Measurements from ENCODE around the gene PRKCB.

The PRKCB gene

DNA sequence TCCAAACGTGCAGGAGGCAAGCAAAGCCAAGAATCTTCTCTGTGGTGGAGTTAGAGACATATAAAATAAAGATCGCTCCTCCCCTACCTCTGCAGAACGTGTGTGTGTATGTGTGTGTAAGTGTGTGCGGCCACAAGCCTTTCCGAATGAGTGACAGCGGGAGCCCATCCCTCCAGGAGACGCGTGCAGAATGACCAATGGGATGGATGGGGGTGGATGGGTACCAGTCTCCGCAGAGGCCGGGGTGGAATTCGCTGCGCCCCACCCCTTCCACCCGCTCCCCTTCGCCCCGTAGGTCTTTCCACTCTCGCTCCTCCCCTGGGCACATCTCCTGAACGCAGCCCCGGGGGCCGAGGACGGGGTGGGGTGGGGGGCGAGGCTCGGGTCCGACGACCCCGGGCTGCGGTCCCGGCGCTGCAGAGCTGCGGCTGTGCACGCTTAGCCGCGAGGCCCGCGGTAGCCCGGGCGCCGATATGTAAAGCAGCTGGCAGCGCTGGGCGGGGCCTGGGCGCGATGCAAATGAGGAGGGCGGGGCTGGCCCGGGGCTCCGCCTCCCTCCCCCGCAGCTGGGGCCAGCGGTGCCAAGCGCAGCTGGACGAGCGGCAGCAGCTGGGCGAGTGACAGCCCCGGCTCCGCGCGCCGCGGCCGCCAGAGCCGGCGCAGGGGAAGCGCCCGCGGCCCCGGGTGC, at the start of gene PRKCB:
Gene PRKCB, plus strand, starts transcription at position 594 of the 688 bp plus-strand sequence.
- no peak for DNase-seq

DNA sequence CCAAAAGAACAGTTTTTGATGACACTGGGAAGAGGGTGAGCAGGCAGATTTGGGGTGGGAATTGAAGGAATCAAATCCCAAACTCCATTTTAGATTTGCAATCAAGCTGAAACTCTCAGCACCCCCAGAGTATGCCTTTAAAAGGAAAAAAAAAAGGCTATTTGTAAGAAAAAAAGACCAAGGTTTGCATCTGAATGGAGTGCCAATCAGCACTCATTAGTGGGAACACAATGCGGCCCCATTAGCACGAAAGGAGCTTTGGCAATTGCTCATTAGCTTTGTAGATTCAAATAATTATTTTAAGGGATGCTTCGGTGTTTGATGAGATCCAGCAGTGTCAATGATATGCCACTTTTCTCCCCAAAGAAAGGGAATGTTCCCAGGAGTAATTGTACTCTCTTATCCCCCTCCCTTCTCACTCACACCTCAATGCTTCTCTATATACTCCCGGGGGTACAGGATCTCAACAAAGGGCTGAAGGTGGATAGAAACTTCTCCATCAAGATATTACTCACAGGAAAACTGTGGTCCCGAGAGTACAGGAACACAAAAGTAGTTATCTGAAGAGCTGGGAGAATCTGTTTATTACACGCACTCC, 48.7 kb upstream of the PRKCB start:
- no peak for DNase-seq

DNA sequence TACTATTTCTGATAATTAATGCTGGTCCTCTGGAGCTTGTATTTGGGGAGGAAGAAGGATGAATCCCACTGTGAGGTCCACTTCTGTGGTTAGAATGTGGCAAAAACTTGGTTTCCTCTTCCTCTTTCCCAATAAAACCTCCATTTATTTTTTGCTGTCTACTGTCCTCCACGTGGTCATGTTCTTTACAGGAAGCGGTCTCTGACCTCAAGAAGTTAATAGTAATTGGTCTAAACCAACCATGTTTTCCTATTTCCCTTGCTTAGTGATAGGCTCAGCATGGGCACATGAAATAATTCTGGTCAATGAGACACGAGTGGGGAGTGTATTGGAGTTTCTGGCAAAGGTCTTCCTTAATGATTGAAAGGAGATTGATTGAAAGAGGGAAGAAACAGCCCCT, 47.1 kb upstream of the PRKCB start:
- DNase-seq: no peak

DNA sequence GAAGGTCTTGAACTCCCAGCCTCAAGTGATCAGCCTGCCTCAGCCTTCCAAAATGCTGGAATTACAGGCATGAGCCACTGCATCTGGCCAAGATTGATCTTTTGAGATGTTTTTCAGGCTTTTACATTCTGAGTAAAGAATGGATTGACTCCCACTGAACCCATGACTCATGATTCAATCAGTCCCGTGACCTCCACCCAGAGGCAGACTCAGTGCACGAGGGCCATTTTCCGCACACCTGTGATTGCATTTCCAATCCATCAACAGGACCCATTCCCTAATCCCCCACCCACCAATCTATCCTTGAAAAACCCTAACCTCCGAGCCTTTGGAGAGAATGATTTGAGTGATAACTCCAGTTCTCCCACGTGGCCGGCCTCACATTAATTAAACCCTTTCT, 40.4 kb upstream of the PRKCB start:
- no peak for DNase-seq

DNA sequence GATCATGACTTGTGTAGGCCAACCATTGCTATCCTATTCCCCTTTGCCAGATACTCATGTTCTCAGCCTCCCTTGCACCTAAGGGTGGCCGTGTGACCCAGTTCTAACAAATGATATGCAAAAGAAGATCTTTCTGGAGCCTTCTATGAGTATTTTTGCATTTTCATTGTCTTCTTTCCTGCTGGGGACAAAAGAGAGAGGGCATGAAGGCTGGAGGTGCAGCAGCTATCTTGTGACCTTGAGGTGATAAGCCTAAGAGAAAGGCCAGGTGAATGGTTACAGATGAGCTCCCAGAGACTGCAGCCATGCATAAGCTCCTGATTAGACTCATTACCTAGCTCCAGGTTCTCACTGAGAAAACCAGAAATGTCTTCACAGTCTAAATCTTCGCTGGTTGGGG, 38.8 kb upstream of the PRKCB start:
- DNase-seq: no peak

DNA sequence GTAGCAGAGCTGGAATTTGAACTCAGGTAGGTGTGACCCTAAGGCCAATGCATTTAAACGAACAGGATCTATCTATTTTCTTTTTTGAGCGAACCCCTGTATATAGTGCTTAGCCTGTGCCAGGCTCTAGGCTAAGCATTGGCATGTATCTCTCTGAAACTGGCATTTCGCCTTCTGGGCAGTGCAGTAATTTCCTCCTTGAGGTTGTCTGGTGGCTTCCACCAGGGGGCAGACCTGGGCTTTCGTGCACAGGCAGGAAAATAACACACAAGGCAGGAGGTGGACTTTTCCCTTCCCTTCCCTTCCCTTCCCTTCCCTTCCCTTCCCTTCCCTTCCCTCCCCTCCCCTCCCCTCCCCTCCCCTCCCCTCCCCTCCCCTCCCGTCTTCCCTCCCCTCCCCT, 34.4 kb upstream of the PRKCB start:
- DNase-seq: no peak

DNA sequence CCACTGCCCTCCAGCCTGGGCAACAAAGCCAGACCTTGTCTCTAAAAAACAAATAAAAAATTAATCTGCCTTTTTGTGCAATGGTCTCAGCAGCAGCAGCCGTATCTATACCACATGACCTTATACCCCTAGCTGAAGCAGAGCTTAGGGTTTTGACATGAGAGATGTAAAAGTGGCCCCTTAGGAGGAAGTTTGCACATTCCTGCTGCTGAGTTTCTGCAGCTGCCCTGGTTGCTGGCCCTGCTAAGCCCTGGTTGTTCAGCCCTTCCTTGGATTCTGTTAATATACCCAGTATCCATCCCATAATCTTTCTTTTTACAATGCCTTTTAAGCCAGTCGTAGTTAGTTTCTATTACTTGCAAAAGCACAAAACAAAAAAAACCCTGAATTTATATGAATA, 33.0 kb upstream of the PRKCB start:
- DNase-seq: no peak

DNA sequence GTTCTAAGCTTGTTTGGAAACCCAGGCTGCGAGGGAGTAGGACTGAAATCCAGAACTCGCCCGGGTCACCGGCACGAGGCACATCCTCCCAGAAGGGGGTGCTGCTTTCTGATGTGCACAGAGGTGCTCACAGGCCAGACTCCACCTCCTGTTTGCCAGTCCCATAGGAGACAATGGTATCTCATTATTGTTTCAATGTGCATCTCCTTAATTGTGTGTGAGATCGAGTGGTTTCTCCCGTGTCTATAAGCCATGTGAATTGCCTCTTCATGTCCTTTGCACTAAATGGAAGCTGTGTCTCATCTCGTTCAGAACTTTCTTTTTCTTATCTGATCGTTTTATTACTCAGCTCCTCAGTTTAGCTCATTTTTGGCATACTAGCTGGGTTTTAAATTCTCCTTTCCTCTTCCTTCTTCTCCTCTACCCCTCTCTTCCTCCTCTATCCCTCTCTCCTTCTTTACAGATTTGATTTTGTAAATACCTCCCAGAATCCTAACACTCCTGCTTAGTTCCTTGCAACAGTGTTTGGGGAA, 32.1 kb upstream of the PRKCB start:
- no peak for DNase-seq

DNA sequence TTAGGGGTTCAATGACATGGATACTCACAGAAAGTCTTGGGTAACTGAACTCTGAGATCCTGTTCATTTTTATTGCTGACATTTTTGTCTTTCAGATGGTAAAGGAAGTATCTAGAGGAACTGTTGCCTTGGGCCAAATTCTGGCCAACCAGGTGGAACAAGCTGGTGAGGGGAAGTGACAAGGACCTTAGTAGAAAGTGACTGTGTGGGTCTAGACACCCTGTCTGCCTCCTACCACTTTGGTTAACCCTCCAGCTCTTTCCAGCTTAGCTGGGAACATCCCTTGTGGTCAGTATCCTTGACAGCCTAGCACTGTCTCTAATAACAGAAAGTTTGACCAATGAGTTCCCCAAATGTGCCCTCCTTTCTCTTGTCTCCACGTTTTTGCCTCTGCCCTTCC, 28.8 kb upstream of the PRKCB start:
- DNase-seq: no peak

DNA sequence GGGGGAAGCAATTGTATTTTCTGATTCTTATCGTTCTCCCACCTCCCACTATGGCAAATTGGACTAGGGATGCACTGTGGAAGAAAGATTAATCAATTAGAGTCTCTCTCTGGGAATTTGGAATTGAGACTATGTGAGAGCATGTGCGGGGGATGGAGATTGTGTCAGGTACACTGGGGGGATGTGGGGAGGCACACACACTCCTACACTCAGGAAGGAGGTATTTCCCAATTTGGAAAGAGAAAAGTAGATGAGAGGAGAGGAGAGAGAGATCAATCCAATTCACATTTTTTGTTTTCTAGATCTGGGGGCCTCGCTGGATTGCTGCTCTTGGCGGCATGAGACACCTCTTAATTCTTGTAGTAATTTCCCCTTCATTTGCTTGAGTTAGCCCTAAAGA, 14.3 kb upstream of the PRKCB start:
- DNase-seq: no peak

DNA sequence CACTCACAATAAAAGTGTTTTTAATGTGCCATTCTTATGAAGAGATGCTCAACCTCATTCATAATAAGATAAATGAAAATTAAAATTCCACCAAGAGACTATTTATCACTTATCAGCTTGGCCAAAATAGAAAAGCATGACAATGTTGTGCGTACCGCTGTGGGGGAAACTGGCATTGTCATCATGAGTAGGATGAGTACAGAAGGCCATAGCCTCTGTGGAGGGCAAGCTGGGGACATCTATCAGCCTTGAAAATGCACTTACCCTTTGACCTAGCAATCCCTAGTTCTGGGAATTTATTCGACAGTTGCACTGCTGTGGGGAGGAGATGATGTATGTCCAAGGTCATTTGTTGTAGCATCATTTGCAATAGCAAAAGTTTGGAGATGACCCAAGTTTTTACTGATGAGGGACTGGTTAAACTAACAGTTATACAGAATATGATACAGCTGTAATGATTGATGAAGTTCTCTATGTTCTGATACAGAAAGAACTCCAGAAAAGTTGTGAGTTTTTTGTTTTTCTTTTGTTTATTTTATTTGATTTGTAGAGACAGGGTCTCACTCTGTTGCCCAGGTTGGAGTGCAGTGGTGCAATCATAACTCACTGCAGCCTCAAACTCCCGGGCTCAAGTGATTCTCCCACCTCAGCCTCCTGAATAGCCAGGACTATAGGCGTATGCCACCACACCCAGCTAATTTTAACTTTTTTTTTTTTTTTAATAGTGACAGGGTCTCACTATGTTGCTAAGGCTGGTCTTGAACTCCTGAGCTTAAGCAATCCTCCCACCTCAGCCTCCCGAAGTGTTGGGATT, 13.7 kb upstream of the PRKCB start:
- DNase-seq: no peak

DNA sequence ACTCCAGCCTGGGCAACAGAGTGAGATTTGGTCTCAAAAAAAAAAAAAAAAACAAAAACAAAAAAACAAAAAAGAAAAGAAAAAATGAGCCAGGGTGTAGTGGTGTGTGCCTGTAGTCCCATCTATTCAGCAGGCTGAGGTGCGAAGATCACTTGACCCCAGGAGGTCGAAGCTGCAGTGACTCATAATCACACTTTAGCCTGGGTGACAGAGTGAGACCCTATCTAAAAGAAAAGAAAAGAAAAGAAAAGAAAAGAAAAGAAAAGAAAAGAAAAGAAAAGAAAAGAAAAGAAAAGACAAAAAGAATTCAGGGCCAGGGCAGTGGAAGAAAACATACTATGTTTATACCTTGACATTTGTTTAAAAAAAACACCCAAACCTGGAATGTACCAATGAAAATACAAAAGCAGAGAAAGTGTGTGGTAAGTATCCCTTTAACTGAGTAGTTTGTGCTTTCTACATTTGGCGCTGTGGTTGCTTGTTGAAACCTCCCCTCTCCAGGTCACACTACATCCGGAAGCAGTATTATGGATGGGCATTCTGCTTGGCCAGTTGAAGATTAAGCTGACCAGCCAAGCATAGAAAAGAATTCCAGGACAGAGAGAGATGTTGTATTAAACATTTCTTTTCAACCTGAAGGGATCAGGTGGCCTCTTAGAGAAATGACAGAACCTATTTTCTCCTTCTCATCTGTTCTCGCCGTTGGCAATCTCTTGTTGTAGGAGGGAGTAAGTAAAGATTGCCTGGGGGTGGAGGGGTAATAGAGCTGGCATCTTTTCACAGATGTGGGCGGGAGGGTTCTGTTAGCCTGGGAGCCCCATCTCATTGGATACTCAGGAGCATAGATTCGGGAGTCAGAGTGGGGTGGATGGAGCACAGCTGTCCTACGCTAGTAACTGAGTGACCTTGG, 12.1 kb upstream of the PRKCB start:
- DNase-seq: no peak

DNA sequence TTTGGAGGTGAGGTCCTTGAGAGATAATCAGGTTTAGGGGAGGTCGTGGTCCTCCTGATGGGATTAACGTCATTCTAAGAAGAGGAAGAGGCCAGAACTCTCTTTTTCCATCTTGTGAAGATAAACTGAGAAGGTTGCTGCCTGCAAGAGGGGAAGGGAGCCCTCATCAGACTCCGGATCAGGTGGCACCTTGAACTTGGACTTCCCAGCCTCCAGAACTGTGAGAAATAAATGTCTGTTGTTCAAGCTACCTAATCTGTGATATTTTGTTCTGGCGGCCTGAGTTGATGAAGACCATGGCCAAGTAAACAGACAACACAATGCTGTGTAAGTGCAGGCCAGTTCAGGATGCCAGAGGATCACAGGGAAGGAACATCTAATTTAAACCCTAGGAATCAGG, 10.9 kb upstream of the PRKCB start:
- DNase-seq: no peak

DNA sequence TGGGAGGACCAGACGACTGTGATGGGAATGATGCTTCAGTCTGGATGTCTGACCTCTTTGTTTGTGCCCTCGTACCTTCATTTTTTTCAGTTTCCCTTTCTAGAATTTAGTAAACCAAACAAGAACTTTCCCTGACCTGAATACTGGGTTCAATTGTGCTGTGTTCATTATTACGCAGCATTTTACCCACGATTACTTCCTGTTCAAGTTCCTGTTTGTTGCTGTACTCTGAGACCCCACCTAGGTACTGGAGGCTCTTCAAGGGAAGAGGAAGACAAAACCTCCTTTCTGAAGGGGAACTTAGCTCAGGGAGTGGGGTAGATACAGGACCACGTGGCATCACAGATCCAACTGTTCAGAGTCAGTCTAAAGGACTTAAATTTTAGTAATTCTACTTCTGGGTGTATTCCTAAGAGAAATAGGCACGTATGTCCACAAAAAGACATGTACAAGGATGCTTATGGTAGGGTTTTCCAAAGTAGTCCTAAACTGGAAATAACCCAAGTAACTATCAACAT, 9.2 kb upstream of the PRKCB start:
- DNase-seq: no peak

DNA sequence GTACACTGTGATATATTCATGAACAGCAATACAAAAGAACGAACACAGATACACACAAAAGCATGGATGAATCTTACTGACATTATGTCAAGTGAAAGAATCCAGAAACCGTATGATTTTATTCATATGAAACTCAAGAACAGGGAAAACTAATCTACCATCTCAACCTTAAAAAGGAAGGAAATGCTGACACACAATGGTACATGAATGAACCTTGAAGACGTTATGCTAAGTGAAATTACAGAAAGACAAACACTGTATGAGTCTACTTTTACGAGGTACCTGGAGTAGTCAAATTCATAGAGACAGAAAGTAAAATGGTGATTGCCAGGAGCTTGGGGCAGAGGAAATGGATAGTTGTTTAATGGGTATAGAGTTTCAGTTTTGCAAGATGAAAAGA, 8.7 kb upstream of the PRKCB start:
- DNase-seq: no peak

DNA sequence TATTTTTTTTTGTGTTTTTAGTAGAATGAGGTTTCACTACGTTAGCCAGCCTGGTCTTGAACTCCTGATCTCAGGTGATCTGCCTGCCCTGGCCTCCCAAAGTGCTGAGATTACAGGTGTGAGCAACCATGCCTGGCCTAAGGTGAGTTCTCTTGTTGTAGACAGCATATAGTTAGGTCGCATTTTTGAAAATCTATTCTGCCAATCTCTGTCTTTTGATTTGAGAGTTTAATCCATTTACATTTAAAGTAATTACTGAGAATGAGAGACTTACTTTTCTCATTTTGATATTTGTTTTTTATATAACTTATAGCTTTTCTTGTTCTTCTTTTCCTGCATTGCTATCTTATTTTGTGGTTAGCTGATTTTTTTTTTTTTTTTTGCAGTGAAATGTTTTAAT, 6.3 kb upstream of the PRKCB start:
- DNase-seq: no peak

DNA sequence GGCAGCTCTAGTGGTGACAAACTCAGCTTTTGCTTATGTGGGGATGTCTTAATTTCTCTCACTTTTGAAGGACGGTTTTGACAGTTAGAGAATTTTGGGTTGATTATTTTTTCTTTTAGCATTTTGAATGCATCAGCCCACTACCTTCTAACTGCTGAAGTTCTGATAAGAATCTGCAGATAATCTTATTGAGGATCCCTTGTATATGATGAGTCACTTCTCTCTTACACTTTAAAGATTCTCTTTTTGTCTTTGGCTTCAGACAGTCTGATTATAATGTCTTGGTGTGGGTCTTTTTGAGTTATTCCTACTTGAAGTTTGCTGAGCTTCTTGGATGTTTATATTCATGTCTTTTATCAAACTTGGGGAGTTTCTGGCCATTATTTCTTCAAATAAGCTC, 5.5 kb upstream of the PRKCB start:
- DNase-seq: no peak

DNA sequence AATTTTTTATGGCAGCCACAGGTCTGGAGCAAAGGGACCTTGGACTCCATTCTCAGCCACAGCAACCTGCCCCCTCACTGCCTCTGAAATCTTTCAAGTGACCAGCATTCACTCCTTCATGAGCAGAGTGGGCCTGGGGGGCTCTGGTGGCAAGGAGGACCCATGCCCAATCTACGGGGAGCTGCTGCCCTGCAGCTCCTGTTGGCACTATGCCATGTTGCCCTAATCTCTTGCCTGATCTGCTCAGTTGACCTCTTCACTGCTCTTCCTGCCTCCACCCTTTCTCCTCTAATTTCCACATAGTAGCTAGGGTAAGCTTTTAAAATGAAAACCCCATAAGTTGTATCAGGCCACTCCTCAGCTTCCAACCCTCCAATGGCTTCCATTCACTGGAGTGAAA, 2.9 kb upstream of the PRKCB start:
- DNase-seq: no peak

DNA sequence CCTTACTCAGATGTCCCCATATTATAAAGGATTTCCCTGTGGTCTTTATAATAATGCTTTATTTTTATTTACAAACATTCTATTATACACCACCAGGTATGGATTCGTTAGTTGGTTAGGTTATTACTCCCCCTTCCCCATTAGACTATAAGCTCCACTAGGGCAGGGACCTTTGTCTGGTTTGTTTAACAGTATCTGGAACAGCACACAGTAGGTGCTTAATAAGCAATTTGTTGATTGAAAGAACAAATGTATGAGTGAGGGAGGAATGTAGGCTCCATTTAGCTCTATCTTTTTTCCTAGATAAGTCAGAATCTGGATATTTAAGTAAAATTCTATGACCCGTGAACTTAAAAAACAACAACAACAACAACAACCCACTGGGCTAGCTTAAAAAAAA, 2.3 kb upstream of the PRKCB start:
- DNase-seq: no peak

DNA sequence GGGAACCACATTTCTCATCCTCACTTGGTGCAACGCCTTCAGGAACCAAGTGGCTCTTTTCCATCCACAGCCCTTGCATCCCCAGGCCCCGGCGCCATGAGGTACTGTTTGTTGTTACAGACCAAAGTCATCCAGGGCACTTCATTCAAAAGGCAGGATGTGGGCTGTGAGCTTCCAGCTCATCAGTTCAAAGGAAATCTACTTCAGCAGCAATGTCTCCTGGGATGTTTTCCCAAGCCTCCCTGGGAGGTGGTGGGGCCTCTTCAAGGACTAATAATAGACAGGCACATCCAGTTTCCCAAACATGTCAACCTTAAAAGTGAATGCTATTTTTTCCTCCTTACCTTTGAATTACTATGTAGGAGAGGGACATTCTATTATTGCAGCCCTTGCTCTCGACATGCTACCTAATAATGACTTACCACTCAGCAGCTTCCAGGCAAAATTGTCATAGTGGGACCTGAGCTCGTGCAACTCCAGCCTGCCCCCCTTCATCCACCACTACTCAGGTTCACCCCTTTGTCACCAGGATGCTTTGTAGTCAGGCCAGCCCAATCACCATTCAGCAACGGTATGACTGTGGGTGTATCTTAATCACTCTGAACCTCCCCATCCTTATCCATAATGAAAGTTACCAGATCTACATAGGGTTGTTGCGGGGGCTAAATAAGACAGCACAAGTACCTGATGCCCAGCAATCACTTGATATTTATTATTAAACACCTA, 1.7 kb upstream of the PRKCB start:
- DNase-seq: no peak

DNA sequence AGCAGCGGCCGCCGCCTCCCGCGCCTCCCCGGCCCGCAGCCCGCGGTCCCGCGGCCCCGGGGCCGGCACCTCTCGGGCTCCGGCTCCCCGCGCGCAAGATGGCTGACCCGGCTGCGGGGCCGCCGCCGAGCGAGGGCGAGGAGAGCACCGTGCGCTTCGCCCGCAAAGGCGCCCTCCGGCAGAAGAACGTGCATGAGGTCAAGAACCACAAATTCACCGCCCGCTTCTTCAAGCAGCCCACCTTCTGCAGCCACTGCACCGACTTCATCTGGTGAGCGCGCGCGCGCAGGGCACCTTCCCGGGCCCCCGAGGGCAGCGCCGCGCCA, 258 bp downstream of the PRKCB start:
- DNase-seq: no peak

All from SHP77 treated with DMSO at 0.1 percent for 48 hours (cell line).